ENCODE data around the gene PLD2.
"Not testable (repeated sequence)": the region's sequence is repeated elsewhere in the genome, so short reads cannot be mapped to it uniquely, and the experiment has no call there.

Gene PLD2

GRCh38 chr17:4859816-4860625 is 53.1 kb downstream of the PLD2 start:
- DNase-seq: no peak

- no peak for DNase-seq
Measured at GRCh38 chr17:4860651-4861050, 53.7 kb downstream of the PLD2 start.

GRCh38 chr17:4861052-4861451 is 54.1 kb downstream of the PLD2 start:
- no peak for DNase-seq

- DNase-seq: no peak
Measured at GRCh38 chr17:4862720-4863119, 55.8 kb downstream of the PLD2 start.

GRCh38 chr17:4863321-4863720 is 56.4 kb downstream of the PLD2 start:
- no peak for DNase-seq

- not testable (repeated sequence) for DNase-seq
Measured at GRCh38 chr17:4867535-4867934, 60.6 kb downstream of the PLD2 start.

- DNase-seq: not testable (repeated sequence)
Measured at GRCh38 chr17:4869058-4869998, 62.4 kb downstream of the PLD2 start.

- DNase-seq: no peak
Measured at GRCh38 chr17:4870855-4871254, 63.9 kb downstream of the PLD2 start.

- no peak for DNase-seq
Measured at GRCh38 chr17:4872786-4873185, 65.8 kb downstream of the PLD2 start.
